GM21737 (cell line): ENCODE measurements around the gene OR52R1.
"Not testable (repeated sequence)": the region's sequence is repeated elsewhere in the genome, so short reads cannot be mapped to it uniquely, and the experiment has no call there.

ENCODE experiments used
- ATAC-seq: cut with Tn5 transposase; IDR thresholded peaks from one replicate; pipeline ENCODE4 v1.9.1; 2021; ENCODE audit warnings: mild to moderate bottlenecking, moderate library complexity; ENCODE audit not compliant: unreplicated experiment

OR52R1 gene

DNA sequence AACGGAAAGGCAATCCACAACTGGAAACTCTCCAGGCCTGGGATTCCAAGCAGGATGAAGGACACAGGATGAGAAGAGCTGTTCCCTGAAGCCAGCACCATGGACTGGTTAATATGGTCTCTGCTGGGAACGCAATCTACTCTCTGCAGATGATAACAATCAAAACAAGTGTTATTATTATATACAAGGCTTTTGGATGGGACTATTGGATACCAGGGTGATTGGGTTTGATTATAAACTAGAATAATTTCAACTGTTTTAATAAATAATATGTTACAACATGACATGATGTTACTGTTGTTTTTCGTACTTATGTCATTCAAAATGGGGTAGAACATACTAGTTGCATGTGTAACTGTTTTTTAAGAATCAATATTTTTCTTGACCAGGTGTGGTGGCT, at the start of gene OR52R1:
Gene OR52R1, minus strand, starts transcription at position 101 of the 400 bp plus-strand sequence. Its CDS starts 0 bp downstream, at position 101.
- ATAC-seq = no peak

- no peak for ATAC-seq
Measured at GRCh38 chr11:4851033-4851432, 46.9 kb upstream of the OR52R1 start.

DNA sequence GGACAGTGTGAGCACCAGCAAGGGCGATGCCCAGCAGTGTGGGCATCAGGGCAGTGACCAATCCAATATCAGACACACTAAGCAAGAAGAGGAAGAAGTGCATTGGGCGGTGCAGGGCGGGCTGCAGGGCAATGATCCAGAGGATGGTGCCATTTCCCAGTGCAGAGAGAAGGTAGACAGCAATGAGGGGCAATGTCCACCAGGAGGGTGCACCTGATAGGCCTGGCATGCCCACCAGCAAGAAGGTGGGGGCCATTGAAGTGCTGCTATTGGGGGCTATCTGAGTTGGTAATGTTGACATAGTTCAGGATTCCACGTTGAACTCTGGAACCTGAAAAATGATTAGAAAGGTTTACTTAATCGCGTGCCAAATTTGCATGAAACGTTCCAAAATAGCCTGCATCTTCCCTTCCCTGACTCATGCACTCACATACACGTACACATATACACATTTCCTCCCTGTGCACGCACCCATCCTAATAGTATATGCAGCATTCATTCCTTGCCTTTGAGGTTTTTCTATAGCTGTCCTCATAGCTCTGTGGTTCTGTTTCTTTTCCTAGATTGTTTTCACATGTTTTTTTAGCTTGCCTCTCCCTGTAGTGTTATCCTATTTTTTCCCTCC, 44.8 kb upstream of the OR52R1 start, which contains the start of gene OR51S1:
Gene OR51S1, minus strand, starts transcription at position 301 of the 625 bp plus-strand sequence. Its CDS starts 0 bp downstream, at position 301.
- no peak for ATAC-seq

- no peak for ATAC-seq
Measured at GRCh38 chr11:4839851-4840549, 35.8 kb upstream of the OR52R1 start.

DNA sequence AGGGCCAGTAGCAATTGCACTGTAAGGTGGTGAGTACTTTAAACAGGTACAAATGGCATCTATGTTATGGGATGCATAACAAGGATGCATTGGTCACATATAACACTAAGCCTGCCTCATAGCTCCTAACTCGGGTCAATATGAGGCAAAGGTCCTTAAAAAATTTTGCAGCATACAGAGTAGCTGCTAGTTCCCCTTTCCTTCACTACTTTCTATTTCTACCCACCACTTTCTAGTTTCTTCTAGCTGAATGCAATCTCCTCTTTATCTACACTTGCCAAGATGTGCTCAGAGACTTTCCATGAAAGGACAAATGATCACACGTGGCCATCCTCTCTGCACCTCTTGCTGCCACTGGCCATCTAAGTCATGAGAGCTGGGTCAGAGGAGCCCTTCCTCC, 26.7 kb upstream of the OR52R1 start:
- no peak for ATAC-seq

DNA sequence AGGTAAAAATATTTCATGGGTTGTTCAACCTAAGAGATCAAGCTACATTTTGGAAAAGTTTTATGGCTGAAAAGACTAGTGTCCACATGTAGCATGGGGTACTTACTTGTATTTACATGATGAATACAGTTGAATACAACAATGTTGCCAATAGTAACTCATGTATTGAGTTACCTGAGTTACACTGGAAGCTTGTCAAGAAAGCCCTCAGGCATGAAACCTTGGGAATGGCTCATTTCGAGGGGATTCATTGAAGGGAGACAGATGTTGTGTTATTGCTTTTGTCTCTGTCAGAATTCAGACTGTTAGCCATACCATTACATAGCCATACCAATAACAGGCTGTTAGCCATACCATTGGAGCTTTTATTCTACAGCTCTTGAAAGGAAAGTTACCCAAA, 26.2 kb upstream of the OR52R1 start:
- ATAC-seq = no peak

- ATAC-seq = no peak
Measured at GRCh38 chr11:4826425-4826824, 22.2 kb upstream of the OR52R1 start.

- ATAC-seq = no peak
Measured at GRCh38 chr11:4825132-4825531, 21.0 kb upstream of the OR52R1 start.

- ATAC-seq = no peak
Measured at GRCh38 chr11:4821021-4821420, 16.8 kb upstream of the OR52R1 start, which contains the start of gene OR51F2. Gene OR51F2, plus strand, starts transcription at chr11:4821321. Its CDS starts 101 bp downstream, at chr11:4821422.

GRCh38 chr11:4809246-4809645, 5.1 kb upstream of the OR52R1 start:
- no peak for ATAC-seq

- ATAC-seq = no peak
Measured at GRCh38 chr11:4808476-4808875, 4.3 kb upstream of the OR52R1 start.

DNA sequence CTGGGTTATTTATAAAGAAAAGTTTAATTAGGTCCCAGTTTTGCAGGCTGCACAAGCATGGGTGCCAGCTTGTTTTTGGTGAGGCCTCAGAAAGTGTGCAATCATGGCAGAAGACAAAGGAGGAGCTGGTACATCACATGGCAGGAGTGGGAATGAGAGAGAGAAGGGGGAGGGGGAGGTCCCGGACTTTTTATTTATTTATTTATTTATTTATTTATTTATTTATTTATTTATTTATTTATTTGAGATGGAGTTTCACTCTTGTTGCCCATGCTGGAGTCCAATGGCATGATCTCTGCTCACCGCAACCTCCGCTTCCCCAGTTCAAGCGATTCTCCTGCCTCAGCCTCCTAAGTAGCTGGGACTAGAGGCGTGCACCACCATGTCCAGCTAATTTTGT, 2.9 kb downstream of the OR52R1 start:
- ATAC-seq = not testable (repeated sequence)

- ATAC-seq = no peak
Measured at GRCh38 chr11:4798427-4799183, 5.6 kb downstream of the OR52R1 start.

DNA sequence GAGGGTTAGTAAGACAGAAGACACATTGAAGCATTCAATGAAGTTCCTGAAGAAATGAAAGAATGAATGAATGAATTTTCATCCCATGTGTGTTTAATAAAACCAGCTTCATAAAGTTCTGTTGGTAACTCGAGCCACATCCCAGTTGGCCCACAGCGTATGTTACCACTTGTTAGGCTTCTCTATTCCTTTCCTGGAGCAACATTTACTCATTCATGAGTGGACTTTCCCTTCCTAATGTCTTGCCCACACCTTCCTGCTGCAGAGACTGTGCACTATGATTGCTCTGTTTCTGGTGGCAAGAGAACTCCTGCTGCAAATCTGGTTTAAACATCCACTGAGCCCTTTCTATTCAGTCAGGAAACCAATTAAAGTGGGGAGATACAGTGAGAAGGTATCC, 7.0 kb downstream of the OR52R1 start:
- ATAC-seq = no peak

GRCh38 chr11:4782454-4782853, 21.7 kb downstream of the OR52R1 start:
- ATAC-seq = no peak

GRCh38 chr11:4769838-4770237, 34.3 kb downstream of the OR52R1 start, which contains the start of gene OR51F1:
Gene OR51F1, minus strand, starts transcription at chr11:4769938. Its CDS starts 0 bp downstream, at chr11:4769938.
- ATAC-seq = no peak

GRCh38 chr11:4768094-4768493, 36.1 kb downstream of the OR52R1 start:
- no peak for ATAC-seq

DNA sequence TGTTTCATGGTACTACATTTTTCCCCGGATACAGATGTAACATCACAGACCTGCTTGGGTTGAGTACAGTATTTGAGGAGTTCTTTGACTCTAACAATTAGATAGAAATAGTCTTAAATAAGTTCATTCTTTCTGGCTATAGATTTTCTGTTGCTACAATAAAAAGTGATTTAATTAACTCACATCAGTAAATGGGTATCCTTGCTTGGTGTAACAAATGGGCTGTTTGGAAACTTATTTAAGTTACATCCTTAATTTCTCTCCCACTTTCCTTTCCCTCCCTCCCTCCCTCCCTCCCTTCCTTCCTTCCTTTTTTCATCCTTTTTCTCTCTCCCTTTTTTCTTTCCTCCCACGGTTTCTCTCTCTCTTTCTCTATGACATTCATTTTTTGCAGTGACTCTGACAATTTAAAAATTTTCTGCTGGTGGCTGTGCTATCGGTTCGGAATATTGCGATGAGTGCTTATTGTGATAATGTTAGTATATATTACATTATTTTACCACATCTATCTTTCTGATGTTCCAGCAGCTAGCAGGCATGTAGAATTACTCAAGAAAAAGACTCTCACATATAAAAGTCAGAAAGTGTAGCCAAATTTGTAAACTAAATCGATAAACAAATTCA, 37.6 kb downstream of the OR52R1 start:
- no peak for ATAC-seq

DNA sequence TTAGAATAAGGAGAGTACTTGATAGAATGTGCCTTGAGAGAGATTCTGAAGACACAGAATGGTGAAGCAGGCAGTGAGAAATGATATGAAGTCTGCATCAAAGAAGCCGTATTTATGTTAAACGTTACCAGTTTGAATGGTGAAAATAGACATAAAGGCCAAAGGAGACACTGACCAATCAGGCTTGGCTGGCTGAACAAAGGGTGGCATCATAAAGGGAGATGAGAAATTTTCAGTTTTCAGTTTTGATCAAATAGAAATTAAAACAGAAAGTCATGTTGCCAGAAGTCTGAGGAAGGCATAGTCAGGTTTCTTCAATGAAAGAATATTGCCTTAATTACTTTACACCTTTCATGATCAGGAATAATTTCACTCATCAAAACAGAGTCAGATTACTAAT, 41.1 kb downstream of the OR52R1 start:
- no peak for ATAC-seq
